Liver (tissue), 9 donors: ENCODE results near the gene SHB. TPM values are rescaled to one million over a fixed set of nuclear protein-coding genes. Genes with fewer than 3 reads are reported as not detected.

Source experiments
- DNase-seq: peaks from one replicate; pipeline ENCODE4 v3.0.0-alpha.2; 2017; ENCODE audit warnings: low spot score
- H3K27ac ChIP-seq, 2 donors: one replicate each; pipeline ENCODE4 v1.7.0; 2013; ENCODE audit warnings: inconsistent platforms in 2 of 2, low read length in 2 of 2, control low read depth in 1 of 2, low read depth in 1 of 2, mild to moderate bottlenecking in 1 of 2
- H3K27me3 ChIP-seq, 4 donors: one replicate each; pipeline versions ENCODE4 v1.6.1 to v1.7.0; 2013; ENCODE audit warnings: low read length in 3 of 4, inconsistent platforms in 1 of 4, mild to moderate bottlenecking in 1 of 4, moderate library complexity in 1 of 4; ENCODE audit not compliant: control insufficient read depth in 4 of 4, insufficient read depth in 4 of 4
- H3K36me3 ChIP-seq, 4 donors: one replicate each; pipeline versions ENCODE4 v1.6.1 to v1.7.0; 2013; ENCODE audit warnings: low read length in 3 of 4, mild to moderate bottlenecking in 3 of 4, low read depth in 1 of 4, moderate library complexity in 1 of 4; ENCODE audit not compliant: control insufficient read depth in 4 of 4, insufficient read depth in 3 of 4
- H3K4me1 ChIP-seq, 4 donors: one replicate each; pipeline versions ENCODE4 v1.6.1 to v1.7.0; 2013; ENCODE audit warnings: low read length in 3 of 4, mild to moderate bottlenecking in 3 of 4, moderate library complexity in 1 of 4; ENCODE audit not compliant: control insufficient read depth in 4 of 4, insufficient read depth in 4 of 4
- H3K4me3 ChIP-seq, 3 donors: one replicate each; pipeline versions ENCODE4 v1.6.1 to v1.7.0; 2013; ENCODE audit warnings: low read length in 3 of 3, control low read depth in 1 of 3, low read depth in 1 of 3, mild to moderate bottlenecking in 1 of 3
- H3K9ac ChIP-seq, 2 donors: one replicate each; pipeline ENCODE4 v1.7.0; 2013; ENCODE audit warnings: low read length in 2 of 2, mild to moderate bottlenecking in 2 of 2, moderate library complexity in 2 of 2, control low read depth in 1 of 2, low read depth in 1 of 2
- H3K9me3 ChIP-seq, 4 donors: one replicate each; pipeline versions ENCODE4 v1.6.1 to v1.7.0; 2013; ENCODE audit warnings: low read length in 3 of 4; ENCODE audit not compliant: control insufficient read depth in 4 of 4
- EGR1 ChIP-seq, 2 donors: IDR thresholded peaks; 2 replicates each; pipeline ENCODE4 v1.6.1; 2016 to 2018; ENCODE audit warnings: antibody characterized with exemption in 2 of 2, low read depth in 2 of 2
- FOXA1 ChIP-seq: IDR thresholded peaks from 2 replicates; pipeline ENCODE4 v1.6.1; 2016; ENCODE audit warnings: antibody characterized with exemption
- FOXA2 ChIP-seq: IDR thresholded peaks from 2 replicates; pipeline ENCODE4 v1.6.1; 2016; ENCODE audit warnings: antibody characterized with exemption
- GABPA ChIP-seq, 2 donors: IDR thresholded peaks in 1 of 2; conservative IDR thresholded peaks in 1 of 2; 2 replicates each; pipeline ENCODE4 v1.6.1; 2016; ENCODE audit warnings: antibody characterized with exemption in 2 of 2, mild to moderate bottlenecking in 1 of 2, moderate library complexity in 1 of 2
- HNF4A ChIP-seq, 2 donors: conservative IDR thresholded peaks; 2 replicates each; pipeline ENCODE4 v1.6.1; 2016; ENCODE audit warnings: antibody characterized with exemption in 2 of 2, mild to moderate bottlenecking in 2 of 2
- HNF4G ChIP-seq: IDR thresholded peaks from 2 replicates; pipeline ENCODE4 v1.6.1; 2016; ENCODE audit warnings: antibody characterized with exemption
- JUND ChIP-seq, 2 donors: IDR thresholded peaks; 2 replicates each; pipeline ENCODE4 v1.6.1; 2016; ENCODE audit warnings: antibody characterized with exemption in 2 of 2
- NR2F2 ChIP-seq: IDR thresholded peaks from 2 replicates; pipeline ENCODE4 v1.6.1; 2016; ENCODE audit warnings: antibody characterized with exemption
- RAD21 ChIP-seq, 2 donors: IDR thresholded peaks; 2 replicates each; pipeline ENCODE4 v1.6.1; 2016; ENCODE audit warnings: antibody characterized with exemption in 2 of 2, mild to moderate bottlenecking in 2 of 2
- RXRA ChIP-seq, 2 donors: IDR thresholded peaks; 2 replicates each; pipeline ENCODE4 v1.6.1; 2017 to 2018; ENCODE audit warnings: antibody characterized with exemption in 2 of 2, mild to moderate bottlenecking in 1 of 2
- SP1 ChIP-seq: IDR thresholded peaks from 2 replicates; pipeline ENCODE4 v1.6.1; 2018; ENCODE audit warnings: antibody characterized with exemption, mild to moderate bottlenecking
- TAF1 ChIP-seq: conservative IDR thresholded peaks from 2 replicates; pipeline ENCODE4 v1.6.1; 2016; ENCODE audit warnings: antibody characterized with exemption, mild to moderate bottlenecking
- YY1 ChIP-seq: IDR thresholded peaks from 2 replicates; pipeline ENCODE4 v1.6.1; 2016; ENCODE audit warnings: antibody characterized with exemption, mild to moderate bottlenecking
- WGBS: extraction: QIAGEN DNeasy Blood & Tissue Kit; methylation state at CpG from one replicate; pipeline ENCODE4 v1.1.7; 2013; 5-methylcytosine and 5-hydroxymethylcytosine counted together
- polyA plus RNA-seq, 2 donors: library from polyadenylated mRNA; stranded (reverse) in 1 of 2; unstranded in 1 of 2; fragments of 200-250 nt in 1 of 2; fragments of >200 nt in 1 of 2; fragmentation: Nextera tagmentation in 1 of 2; extraction: Ambion mirVana in 1 of 2; gene quantifications; one replicate each; pipeline versions ENCODE4 v1.2.1 to v1.2.3, GENCODE V29; 2013 to 2015
- total RNA-seq, 2 donors: library from RNA; depleted of rRNA; stranded (reverse); fragments of >200 nt; gene quantifications; one replicate each; pipeline ENCODE4 v1.2.3, GENCODE V29; 2014
- TF ChIP-seq, protein P1 (sequence below): IDR thresholded peaks from 2 replicates; pipeline ENCODE4 v1.6.1; 2016; ENCODE audit warnings: antibody characterized with exemption
- TF ChIP-seq, protein P2 (sequence below): fragments of 150-350 bp; IDR thresholded peaks from 2 replicates; pipeline ENCODE4 v1.5.1; 2017; ENCODE audit warnings: improper control_type of control experiment, low read depth, low read length; ENCODE audit not compliant: missing input control
- TF ChIP-seq, protein P3 (sequence below): IDR thresholded peaks from 2 replicates; pipeline ENCODE4 v1.6.1; 2016; ENCODE audit warnings: antibody characterized with exemption
- TF ChIP-seq, protein P4 (sequence below): IDR thresholded peaks from 2 replicates; pipeline ENCODE4 v1.6.1; 2016; ENCODE audit warnings: antibody characterized with exemption
- TF ChIP-seq, protein P5 (sequence below): IDR thresholded peaks from 2 replicates; pipeline ENCODE4 v1.6.1; 2016; ENCODE audit warnings: antibody characterized with exemption, mild to moderate bottlenecking
- donor health status: healthy.
- donor health status: healthy.
- donor health status: healthy.
- donor health status: healthy.
- donor health status: healthy.

SHB gene
- total and polyA plus RNA-seq, 4 donors, result 3.4 to 17.3 (median 7.0) TPM

DNA sequence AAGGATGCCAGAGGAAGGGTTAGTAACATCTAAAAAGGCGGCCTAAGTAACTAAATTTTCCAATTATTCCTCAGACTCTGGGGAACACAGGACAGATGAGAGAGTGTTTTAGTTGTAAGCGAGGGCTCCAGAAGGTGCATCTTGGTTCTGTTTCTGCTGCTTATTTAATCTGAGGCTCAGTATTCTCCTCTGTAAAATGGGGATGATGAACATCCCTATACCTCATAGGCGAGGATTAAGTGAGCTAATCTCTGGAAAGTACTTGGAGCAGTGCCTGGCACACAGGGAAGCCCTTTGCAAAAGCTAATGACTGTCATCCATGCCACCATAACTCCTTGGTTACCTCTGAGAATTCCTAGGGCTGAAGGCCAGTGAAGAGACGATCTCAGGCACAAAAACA is 59.0 kb downstream of the SHB start:
- no peak for DNase-seq
- peaks cover 2 to 26% (median 9%) of the 10 kb centered on the region in 4 donors for H3K36me3 ChIP-seq
- no peak overlapping the region for H3K27ac ChIP-seq
- no peak overlapping the region for H3K9ac ChIP-seq
- no peak overlapping the region for H3K4me3 ChIP-seq
- TF ChIP-seq JUND (IDR thresholded peaks at IDR 0.05) (no peak), TAF1 (no peak), FOXA2 (no peak), YY1 (no peak), FOXA1 (no peak), HNF4G (no peak), RAD21 (IDR thresholded peaks at IDR 0.05) (no peak), HNF4A (conservative IDR thresholded peaks at IDR 0.05) (no peak), SP1 (no peak), RXRA (IDR thresholded peaks at IDR 0.05) (no peak), GABPA (IDR thresholded peaks at IDR 0.05 in 1 of 2, conservative IDR thresholded peaks at IDR 0.05 in 1 of 2) (no peak), EGR1 (IDR thresholded peaks at IDR 0.05; ENCODE audit: low read depth in 2 of 2) (no peak), NR2F2 (no peak)
- TF ChIP-seq, protein P1, sequence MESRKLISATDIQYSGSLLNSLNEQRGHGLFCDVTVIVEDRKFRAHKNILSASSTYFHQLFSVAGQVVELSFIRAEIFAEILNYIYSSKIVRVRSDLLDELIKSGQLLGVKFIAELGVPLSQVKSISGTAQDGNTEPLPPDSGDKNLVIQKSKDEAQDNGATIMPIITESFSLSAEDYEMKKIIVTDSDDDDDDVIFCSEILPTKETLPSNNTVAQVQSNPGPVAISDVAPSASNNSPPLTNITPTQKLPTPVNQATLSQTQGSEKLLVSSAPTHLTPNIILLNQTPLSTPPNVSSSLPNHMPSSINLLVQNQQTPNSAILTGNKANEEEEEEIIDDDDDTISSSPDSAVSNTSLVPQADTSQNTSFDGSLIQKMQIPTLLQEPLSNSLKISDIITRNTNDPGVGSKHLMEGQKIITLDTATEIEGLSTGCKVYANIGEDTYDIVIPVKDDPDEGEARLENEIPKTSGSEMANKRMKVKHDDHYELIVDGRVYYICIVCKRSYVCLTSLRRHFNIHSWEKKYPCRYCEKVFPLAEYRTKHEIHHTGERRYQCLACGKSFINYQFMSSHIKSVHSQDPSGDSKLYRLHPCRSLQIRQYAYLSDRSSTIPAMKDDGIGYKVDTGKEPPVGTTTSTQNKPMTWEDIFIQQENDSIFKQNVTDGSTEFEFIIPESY, result no peak
- TF ChIP-seq, protein P2, sequence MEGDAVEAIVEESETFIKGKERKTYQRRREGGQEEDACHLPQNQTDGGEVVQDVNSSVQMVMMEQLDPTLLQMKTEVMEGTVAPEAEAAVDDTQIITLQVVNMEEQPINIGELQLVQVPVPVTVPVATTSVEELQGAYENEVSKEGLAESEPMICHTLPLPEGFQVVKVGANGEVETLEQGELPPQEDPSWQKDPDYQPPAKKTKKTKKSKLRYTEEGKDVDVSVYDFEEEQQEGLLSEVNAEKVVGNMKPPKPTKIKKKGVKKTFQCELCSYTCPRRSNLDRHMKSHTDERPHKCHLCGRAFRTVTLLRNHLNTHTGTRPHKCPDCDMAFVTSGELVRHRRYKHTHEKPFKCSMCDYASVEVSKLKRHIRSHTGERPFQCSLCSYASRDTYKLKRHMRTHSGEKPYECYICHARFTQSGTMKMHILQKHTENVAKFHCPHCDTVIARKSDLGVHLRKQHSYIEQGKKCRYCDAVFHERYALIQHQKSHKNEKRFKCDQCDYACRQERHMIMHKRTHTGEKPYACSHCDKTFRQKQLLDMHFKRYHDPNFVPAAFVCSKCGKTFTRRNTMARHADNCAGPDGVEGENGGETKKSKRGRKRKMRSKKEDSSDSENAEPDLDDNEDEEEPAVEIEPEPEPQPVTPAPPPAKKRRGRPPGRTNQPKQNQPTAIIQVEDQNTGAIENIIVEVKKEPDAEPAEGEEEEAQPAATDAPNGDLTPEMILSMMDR, result no peak
- TF ChIP-seq, protein P3, sequence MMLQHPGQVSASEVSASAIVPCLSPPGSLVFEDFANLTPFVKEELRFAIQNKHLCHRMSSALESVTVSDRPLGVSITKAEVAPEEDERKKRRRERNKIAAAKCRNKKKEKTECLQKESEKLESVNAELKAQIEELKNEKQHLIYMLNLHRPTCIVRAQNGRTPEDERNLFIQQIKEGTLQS, result no peak
- TF ChIP-seq, protein P4, sequence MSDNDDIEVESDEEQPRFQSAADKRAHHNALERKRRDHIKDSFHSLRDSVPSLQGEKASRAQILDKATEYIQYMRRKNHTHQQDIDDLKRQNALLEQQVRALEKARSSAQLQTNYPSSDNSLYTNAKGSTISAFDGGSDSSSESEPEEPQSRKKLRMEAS, result no peak
- TF ChIP-seq, protein P5, sequence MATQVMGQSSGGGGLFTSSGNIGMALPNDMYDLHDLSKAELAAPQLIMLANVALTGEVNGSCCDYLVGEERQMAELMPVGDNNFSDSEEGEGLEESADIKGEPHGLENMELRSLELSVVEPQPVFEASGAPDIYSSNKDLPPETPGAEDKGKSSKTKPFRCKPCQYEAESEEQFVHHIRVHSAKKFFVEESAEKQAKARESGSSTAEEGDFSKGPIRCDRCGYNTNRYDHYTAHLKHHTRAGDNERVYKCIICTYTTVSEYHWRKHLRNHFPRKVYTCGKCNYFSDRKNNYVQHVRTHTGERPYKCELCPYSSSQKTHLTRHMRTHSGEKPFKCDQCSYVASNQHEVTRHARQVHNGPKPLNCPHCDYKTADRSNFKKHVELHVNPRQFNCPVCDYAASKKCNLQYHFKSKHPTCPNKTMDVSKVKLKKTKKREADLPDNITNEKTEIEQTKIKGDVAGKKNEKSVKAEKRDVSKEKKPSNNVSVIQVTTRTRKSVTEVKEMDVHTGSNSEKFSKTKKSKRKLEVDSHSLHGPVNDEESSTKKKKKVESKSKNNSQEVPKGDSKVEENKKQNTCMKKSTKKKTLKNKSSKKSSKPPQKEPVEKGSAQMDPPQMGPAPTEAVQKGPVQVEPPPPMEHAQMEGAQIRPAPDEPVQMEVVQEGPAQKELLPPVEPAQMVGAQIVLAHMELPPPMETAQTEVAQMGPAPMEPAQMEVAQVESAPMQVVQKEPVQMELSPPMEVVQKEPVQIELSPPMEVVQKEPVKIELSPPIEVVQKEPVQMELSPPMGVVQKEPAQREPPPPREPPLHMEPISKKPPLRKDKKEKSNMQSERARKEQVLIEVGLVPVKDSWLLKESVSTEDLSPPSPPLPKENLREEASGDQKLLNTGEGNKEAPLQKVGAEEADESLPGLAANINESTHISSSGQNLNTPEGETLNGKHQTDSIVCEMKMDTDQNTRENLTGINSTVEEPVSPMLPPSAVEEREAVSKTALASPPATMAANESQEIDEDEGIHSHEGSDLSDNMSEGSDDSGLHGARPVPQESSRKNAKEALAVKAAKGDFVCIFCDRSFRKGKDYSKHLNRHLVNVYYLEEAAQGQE, result no peak
- WGBS, result 85% methylated on average over 4 of the region's 4 CpGs
- H3K4me1 ChIP-seq, result peaks cover 8 to 32% (median 23%) of the 10 kb centered on the region in 4 donors
- H3K27me3 ChIP-seq, result no peaks in the 10 kb centered on the region
- H3K9me3 ChIP-seq, result no peaks in the 10 kb centered on the region
